ENCODE measurements around the gene LDLRAD4. TPM values are rescaled to one million over a fixed set of nuclear protein-coding genes. Genes with fewer than 3 reads are reported as not detected.

LDLRAD4 gene
- total and polyA plus RNA-seq, 9 of the 15 experiments (the other 6 are each of a cell fraction or from before 2014, with no cell fraction given): 0.01 TPM; not detected in 8

DNA sequence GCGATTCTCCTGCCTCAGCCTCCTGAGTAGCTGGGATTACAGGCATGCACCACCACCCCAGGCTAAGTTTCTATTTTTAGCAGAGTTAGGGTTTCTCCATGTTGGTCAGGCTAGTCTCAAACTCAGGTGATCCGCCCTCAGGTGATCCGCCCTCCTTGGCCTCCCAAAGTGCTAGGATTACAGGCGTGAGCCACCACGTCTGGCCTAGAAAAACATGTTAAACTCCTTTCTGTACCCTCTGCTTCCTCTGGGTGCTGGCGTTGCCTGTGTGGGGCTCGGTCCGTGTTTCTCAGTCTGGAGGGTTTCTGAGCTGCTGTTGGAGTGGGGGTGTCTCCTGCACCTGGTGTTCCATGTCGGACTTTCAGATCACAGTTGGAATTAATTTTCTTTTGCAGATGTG lies 17.9 kb downstream of the LDLRAD4 start:
- Histone ChIP-seq H3K79me2 (ENCODE audit: control insufficient read depth, insufficient read depth, low read length) (no peaks in the 10 kb centered on the region), H3K36me3 (ENCODE audit: control insufficient read depth, insufficient read depth, low read length) (no peaks in the 10 kb centered on the region), H3K4me1 (replicated peaks in 1 of 2; ENCODE audit: control insufficient read depth in 2 of 2, insufficient read depth in 2 of 2, low read length in 2 of 2) (no peaks in the 10 kb centered on the region), H3K9me1 (ENCODE audit: control insufficient read depth, insufficient read depth, low read length) (no peaks in the 10 kb centered on the region), H3K9me3 (replicated peaks; ENCODE audit: control insufficient read depth, insufficient read depth, low read depth, low read length) (no peaks in the 10 kb centered on the region), H3K9ac (ENCODE audit: insufficient read depth in 1 of 2, low read depth in 2 of 2, low read length in 2 of 2) (no peak overlapping the region), H2AFZ (ENCODE audit: low read depth, low read length) (no peak overlapping the region), H3K4me3 (no peak overlapping the region), H4K20me1 (replicated peaks; ENCODE audit: control insufficient read depth, insufficient read depth, low read length) (peaks cover 5% of the 10 kb centered on the region), H3K27me3 (ENCODE audit: control insufficient read depth in 2 of 2, insufficient read depth in 2 of 2, low read length in 2 of 2) (peaks cover 33 to 63% of the 10 kb centered on the region in 2 experiments; a peak in 4 of 5 replicates), H3K27ac (ENCODE audit: extremely low read depth, low read depth, low read length) (no peak overlapping the region), H3K4me2 (ENCODE audit: insufficient read depth, low read length) (no peak overlapping the region)
- CTCF ChIA-PET (ENCODE audit: low intra/inter-chr PET ratio): no interaction called here
- 3% methylated on average over 9 of the region's 9 CpGs for WGBS (ENCODE audit: insufficient coverage, low coverage, missing lambda C conversion rate)
- intact Hi-C loops (cut with micrococcal nuclease) (no loop called here), in situ Hi-C loops (cut with MboI) (no loop called here)
- TF ChIP-seq NR2C1 (IDR thresholded peaks at IDR 0.05) (no peak), NR2C1 (tag; IDR thresholded peaks at IDR 0.05) (no peak), MCM7 (IDR thresholded peaks at IDR 0.05) (no peak), KDM4B (IDR thresholded peaks at IDR 0.05; ENCODE audit: borderline replicate concordance in 2 of 2, low read depth in 1 of 2) (no peak), CUX1 (CRISPR knock-in tag; IDR thresholded peaks at IDR 0.05) (no peak), DIDO1 (tag; IDR thresholded peaks at IDR 0.05; ENCODE audit: low read depth) (no peak), EZH2 (IDR thresholded peaks at IDR 0.05; ENCODE audit: borderline replicate concordance, low read depth, low read length) (no peak), NR2F6 (CRISPR knock-in tag; IDR thresholded peaks at IDR 0.05) (no peak), KLF6 (CRISPR knock-in tag; IDR thresholded peaks at IDR 0.05; ENCODE audit: borderline replicate concordance) (no peak), HCFC1 (IDR thresholded peaks at IDR 0.05; ENCODE audit: low read depth, low read length) (no peak), SIRT6 (IDR thresholded peaks at IDR 0.05; ENCODE audit: low read depth, low read length) (no peak), ZNF263 (CRISPR knock-in tag; IDR thresholded peaks at IDR 0.05; ENCODE audit: borderline replicate concordance) (no peak), ARHGAP35 (IDR thresholded peaks at IDR 0.05; ENCODE audit: partially characterized antibody) (no peak), ZSCAN32 (CRISPR knock-in tag; IDR thresholded peaks at IDR 0.05) (no peak), NUFIP1 (IDR thresholded peaks at IDR 0.05; ENCODE audit: partially characterized antibody) (no peak)
- TF ChIP-seq, protein P1, sequence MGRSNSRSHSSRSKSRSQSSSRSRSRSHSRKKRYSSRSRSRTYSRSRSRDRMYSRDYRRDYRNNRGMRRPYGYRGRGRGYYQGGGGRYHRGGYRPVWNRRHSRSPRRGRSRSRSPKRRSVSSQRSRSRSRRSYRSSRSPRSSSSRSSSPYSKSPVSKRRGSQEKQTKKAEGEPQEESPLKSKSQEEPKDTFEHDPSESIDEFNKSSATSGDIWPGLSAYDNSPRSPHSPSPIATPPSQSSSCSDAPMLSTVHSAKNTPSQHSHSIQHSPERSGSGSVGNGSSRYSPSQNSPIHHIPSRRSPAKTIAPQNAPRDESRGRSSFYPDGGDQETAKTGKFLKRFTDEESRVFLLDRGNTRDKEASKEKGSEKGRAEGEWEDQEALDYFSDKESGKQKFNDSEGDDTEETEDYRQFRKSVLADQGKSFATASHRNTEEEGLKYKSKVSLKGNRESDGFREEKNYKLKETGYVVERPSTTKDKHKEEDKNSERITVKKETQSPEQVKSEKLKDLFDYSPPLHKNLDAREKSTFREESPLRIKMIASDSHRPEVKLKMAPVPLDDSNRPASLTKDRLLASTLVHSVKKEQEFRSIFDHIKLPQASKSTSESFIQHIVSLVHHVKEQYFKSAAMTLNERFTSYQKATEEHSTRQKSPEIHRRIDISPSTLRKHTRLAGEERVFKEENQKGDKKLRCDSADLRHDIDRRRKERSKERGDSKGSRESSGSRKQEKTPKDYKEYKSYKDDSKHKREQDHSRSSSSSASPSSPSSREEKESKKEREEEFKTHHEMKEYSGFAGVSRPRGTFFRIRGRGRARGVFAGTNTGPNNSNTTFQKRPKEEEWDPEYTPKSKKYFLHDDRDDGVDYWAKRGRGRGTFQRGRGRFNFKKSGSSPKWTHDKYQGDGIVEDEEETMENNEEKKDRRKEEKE (IDR thresholded peaks at IDR 0.05; ENCODE audit: borderline replicate concordance in 1 of 2, control insufficient read depth in 1 of 2, low read depth in 2 of 2, low read length in 1 of 2): no peak
- POLR2A ChIA-PET: interaction anchor here (0.7 to 1.3 kb wide), 2 partner anchors 11 to 17 kb away, joined by 3 to 4 read pairs; no protein-coding TSS in a partner anchor
- ATAC-seq (no peak), FAIRE-seq (no peak), DNase-seq (ENCODE audit: extremely low read depth in 1 of 4, low spot score in 3 of 4) (no peak)
- BruUV-seq (replicated peaks): no TSS peak

All from K562 (cell line).